Ishikawa (cell line): ENCODE measurements around the gene IRF2.

ENCODE experiments used
- CEBPB ChIP-seq: IDR thresholded peaks from 2 replicates; pipeline ENCODE4 v1.6.1; 2012
- CREB1 ChIP-seq: IDR thresholded peaks from 2 replicates; pipeline ENCODE4 v1.6.1; 2012; ENCODE audit warnings: low read depth
- EGR1 ChIP-seq: IDR thresholded peaks from 2 replicates; pipeline ENCODE4 v1.6.1; 2012
- EP300 ChIP-seq: IDR thresholded peaks from 2 replicates; pipeline ENCODE4 v1.6.1; 2012; ENCODE audit warnings: borderline replicate concordance
- FOXM1 ChIP-seq: IDR thresholded peaks from 2 replicates; pipeline ENCODE4 v1.6.1; 2012; ENCODE audit warnings: low read depth, borderline replicate concordance
- NFIC ChIP-seq: IDR thresholded peaks from 2 replicates; pipeline ENCODE4 v1.6.1; 2012
- RAD21 ChIP-seq: IDR thresholded peaks from 2 replicates; pipeline ENCODE4 v1.6.1; 2012; ENCODE audit warnings: low read depth
- TAF1 ChIP-seq: IDR thresholded peaks from 2 replicates; pipeline ENCODE4 v1.6.1; 2012; ENCODE audit warnings: low read depth, mild to moderate bottlenecking
- TCF12 ChIP-seq: IDR thresholded peaks from 2 replicates; pipeline ENCODE4 v1.6.1; 2012; ENCODE audit warnings: low read depth
- TEAD4 ChIP-seq: IDR thresholded peaks from 2 replicates; pipeline ENCODE4 v1.6.1; 2012
- YY1 ChIP-seq: IDR thresholded peaks from 2 replicates; pipeline ENCODE4 v1.6.1; 2012; ENCODE audit warnings: low read depth
- ZBTB7A ChIP-seq: IDR thresholded peaks from 2 replicates; pipeline ENCODE4 v1.6.1; 2012; ENCODE audit warnings: low read depth
- TF ChIP-seq, protein P1 (sequence below): IDR thresholded peaks from 2 replicates; pipeline ENCODE4 v1.6.1; 2012; ENCODE audit warnings: low read depth, mild to moderate bottlenecking
- TF ChIP-seq, protein P2 (sequence below): IDR thresholded peaks from 2 replicates; pipeline ENCODE4 v1.6.1; 2012
- TF ChIP-seq, protein P3 (sequence below): IDR thresholded peaks from 2 replicates; pipeline ENCODE4 v1.6.1; 2012

The IRF2 gene

DNA sequence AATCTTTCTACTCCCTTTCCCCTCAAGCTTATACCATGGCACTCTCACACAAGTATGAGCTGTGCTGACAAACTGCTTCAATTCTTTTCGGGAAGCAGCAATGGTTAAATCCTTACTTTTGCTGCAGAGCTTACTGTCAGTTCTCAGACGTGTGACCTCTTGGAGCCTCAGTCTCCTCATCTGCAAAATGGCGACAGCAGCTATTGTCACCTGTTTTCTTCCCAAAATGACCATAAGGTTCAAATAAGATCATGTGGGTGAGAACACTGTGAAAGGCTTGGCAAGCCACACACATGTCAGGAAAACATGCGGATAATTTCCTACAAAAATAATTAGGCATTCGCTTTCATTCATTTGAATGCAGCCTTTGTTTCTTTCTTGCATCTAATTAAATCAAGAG lies 36.8 kb upstream of the IRF2 start:
- no peak for TF ChIP-seq TCF12
- no peak for TF ChIP-seq YY1
- no peak for TF ChIP-seq RAD21
- TF ChIP-seq, protein P1, sequence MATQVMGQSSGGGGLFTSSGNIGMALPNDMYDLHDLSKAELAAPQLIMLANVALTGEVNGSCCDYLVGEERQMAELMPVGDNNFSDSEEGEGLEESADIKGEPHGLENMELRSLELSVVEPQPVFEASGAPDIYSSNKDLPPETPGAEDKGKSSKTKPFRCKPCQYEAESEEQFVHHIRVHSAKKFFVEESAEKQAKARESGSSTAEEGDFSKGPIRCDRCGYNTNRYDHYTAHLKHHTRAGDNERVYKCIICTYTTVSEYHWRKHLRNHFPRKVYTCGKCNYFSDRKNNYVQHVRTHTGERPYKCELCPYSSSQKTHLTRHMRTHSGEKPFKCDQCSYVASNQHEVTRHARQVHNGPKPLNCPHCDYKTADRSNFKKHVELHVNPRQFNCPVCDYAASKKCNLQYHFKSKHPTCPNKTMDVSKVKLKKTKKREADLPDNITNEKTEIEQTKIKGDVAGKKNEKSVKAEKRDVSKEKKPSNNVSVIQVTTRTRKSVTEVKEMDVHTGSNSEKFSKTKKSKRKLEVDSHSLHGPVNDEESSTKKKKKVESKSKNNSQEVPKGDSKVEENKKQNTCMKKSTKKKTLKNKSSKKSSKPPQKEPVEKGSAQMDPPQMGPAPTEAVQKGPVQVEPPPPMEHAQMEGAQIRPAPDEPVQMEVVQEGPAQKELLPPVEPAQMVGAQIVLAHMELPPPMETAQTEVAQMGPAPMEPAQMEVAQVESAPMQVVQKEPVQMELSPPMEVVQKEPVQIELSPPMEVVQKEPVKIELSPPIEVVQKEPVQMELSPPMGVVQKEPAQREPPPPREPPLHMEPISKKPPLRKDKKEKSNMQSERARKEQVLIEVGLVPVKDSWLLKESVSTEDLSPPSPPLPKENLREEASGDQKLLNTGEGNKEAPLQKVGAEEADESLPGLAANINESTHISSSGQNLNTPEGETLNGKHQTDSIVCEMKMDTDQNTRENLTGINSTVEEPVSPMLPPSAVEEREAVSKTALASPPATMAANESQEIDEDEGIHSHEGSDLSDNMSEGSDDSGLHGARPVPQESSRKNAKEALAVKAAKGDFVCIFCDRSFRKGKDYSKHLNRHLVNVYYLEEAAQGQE = no peak
- TF ChIP-seq EGR1 = no peak

DNA sequence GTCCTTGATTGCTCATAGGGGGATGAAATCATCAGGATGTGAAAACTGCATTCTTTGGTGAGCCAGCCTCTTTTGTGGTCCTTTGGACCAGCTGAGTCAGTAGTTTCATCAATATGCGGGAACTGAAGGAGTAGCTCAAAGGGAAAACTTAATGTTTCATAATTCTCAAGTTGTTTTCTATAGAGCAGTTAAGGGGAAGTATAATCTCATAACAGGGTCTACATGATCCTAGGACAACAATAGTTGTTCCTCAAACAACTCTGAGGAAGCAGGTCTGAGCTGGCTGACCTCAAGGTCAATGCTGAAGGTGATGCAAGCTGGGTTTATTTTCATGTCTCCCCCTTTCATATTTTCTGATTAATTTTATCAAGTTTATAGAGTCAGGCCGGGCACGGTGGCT lies 36.1 kb upstream of the IRF2 start:
- TF ChIP-seq EP300 = no peak
- TF ChIP-seq CREB1 = no peak
- no peak for TF ChIP-seq RAD21

DNA sequence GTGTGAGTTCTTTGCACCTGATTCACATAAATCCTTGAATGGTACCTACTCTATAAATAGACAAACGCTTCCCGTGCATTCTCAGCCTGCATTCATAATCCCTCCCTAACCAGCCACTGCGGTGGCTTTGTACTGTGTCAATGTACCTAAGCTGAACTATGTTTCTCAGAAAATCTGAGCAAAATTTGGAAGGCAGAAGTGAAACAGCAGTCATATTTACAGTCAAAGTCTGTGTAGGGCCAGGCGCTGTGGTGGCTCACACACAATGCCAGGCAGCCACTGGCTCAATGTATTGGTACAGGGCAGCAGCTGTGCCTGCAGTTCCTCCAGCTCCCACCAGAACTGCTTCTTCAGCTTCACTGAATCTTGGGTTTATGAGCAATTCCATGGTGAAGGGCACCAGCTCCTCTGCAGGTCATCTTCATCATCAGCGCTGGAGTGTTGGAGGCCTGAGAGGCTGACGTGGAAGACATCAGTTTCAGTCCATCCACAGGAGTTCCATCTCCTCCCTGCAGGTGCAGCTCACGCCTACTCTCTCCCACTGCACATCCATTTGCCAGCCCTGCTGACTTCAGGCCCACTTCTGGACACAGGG lies 32.3 kb upstream of the IRF2 start:
- TF ChIP-seq, protein P2, sequence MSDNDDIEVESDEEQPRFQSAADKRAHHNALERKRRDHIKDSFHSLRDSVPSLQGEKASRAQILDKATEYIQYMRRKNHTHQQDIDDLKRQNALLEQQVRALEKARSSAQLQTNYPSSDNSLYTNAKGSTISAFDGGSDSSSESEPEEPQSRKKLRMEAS = no peak
- TF ChIP-seq RAD21 (no peak), TCF12 (no peak), EGR1 (no peak), FOXM1 (no peak)
- TF ChIP-seq, protein P1 = no peak

DNA sequence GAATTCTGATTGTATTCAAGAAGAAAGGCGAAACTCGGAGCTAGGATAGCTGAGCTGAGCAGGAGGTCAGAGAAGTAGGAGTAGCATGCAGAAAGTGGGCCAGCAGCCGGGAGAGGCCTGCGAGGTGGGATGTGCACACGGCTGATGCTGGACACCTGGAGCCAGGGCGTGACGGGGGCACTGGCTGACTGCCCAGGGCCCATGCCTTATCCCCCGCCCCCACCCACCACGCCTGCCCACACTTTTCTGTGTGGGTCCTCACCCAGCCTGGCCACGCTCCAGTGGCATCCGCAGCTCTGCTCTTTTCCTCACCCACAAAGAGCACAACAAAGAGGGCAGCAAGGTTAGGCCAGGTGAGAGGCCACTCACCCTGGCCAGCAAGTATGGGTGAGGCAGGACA lies 30.0 kb upstream of the IRF2 start:
- TF ChIP-seq YY1 = no peak

DNA sequence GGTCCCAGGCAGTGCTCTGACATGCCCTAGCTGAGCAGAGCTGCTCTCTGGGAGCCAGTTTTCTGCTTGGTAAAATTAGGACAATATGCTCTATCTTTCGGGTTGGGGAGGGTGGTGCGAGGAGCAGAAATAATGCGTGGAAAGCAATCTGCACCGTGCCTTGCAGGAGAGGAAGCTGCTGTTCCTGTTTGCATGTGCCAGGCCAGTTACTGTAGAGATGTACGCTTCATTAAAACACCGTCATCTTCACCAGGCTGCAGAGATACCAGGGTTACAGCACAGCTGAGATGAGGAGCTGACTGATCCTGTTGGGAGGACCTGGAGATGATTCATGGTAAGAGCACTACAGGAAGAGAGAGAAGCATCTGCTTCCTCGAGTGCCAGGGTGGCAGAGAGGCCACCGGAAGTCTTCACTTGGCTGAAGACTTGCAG lies 29.5 kb upstream of the IRF2 start:
- TF ChIP-seq CEBPB (no peak), TCF12 (no peak), TEAD4 (no peak), FOXM1 (no peak), EP300 (no peak), RAD21 (no peak), YY1 (no peak), CREB1 (no peak), EGR1 (no peak), NFIC (no peak), TAF1 (no peak), ZBTB7A (no peak)
- TF ChIP-seq, protein P1 = no peak
- TF ChIP-seq, protein P2 = no peak
- TF ChIP-seq, protein P3, sequence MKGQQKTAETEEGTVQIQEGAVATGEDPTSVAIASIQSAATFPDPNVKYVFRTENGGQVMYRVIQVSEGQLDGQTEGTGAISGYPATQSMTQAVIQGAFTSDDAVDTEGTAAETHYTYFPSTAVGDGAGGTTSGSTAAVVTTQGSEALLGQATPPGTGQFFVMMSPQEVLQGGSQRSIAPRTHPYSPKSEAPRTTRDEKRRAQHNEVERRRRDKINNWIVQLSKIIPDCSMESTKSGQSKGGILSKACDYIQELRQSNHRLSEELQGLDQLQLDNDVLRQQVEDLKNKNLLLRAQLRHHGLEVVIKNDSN = no peak

DNA sequence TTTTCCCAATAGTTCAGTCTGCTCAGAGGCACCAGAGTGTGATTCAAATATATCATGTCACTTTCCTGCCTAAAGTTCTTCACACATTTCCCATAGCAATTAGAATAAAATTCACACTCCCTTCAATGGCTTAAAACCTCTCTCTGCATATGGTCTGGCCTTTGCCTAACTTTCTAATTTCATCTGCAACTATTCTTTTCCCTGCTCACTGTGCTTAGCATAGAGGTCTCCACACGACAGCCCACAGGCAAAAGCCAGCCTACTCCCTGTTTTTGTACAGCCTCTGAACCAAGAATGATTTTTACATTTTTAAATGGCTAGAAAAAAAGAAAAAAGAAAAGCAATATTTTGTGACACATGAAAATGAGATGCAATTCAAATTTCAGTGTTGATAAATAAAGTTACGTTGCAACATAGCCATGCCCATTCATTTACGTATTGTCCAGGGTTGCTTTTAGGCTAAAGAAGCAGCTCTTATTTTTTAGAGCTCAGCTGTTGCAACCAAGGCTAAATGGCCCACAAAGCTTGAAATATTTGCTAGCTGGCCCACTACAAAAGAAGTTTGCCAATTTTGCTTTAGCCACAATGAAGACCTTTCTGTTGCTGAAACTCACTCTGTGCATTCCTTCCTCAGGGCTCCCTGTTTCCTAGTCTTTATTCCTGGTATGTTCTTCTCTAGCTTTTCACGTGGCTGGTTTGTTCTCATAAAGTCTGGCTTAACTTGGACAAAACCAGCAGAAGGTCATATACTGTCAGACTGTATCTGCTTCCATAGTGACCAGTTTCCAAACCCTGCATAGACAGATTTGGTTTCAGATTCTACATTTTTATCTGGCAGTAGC lies 26.6 kb upstream of the IRF2 start:
- no peak for TF ChIP-seq YY1
- TF ChIP-seq FOXM1 = no peak
- TF ChIP-seq CREB1 = no peak
- TF ChIP-seq TCF12 = no peak
- no peak for TF ChIP-seq NFIC
- TF ChIP-seq TEAD4 = no peak
- TF ChIP-seq, protein P1 = no peak
- TF ChIP-seq RAD21 = no peak
